A549 (cell line): Measurements from ENCODE around the gene C11orf68.

Experiments
- CTCF ChIP-seq: fragments of >200 bp; sonication (Bioruptor Twin); formaldehyde crosslinking; IDR thresholded peaks from 3 replicates; pipeline ENCODE4 v1.5.1; 2016
- EP300 ChIP-seq, 2 experiments: fragments of >200 bp; sonication (Bioruptor Twin); formaldehyde crosslinking; IDR thresholded peaks; 2 replicates in 1 of 2; 3 replicates in 1 of 2; pipeline ENCODE4 v1.6.1; 2016 to 2017

GRCh38 chr11:65917434-65918210 lies 1.2 kb downstream of the C11orf68 start:
- no peak for TF ChIP-seq CTCF
- TF ChIP-seq EP300 (IDR thresholded peaks at IDR 0.05): no peak
